WTC11 (cell line): ENCODE results near the gene APCDD1.

Experiments used
- EMX1 ChIP-seq: fragments of 250-450 bp; sonication (Bioruptor Pico); IDR thresholded peaks from 2 replicates; pipeline ENCODE4 v1.8.0; 2021; ENCODE audit warnings: mild to moderate bottlenecking
- NR3C1 ChIP-seq: sonication (generic); formaldehyde crosslinking; conservative IDR thresholded peaks from 2 replicates; pipeline ENCODE4 v1.8.1; 2023; ENCODE audit warnings: low read depth, mild to moderate bottlenecking, missing genetic modification reagents
- TEAD4 ChIP-seq: sonication (generic); formaldehyde crosslinking; IDR thresholded peaks from 2 replicates; pipeline ENCODE4 v1.8.0; 2022; ENCODE audit warnings: mild to moderate bottlenecking, missing genetic modification reagents
- ZNF263 ChIP-seq: sonication (generic); formaldehyde crosslinking; IDR thresholded peaks from 2 replicates; pipeline ENCODE4 v1.8.1; 2022; ENCODE audit warnings: low read depth, mild to moderate bottlenecking, moderate library complexity, missing genetic modification reagents
- TF ChIP-seq, protein P1 (sequence below): sonication (generic); formaldehyde crosslinking; IDR thresholded peaks from 2 replicates; pipeline ENCODE4 v1.8.1; 2023; ENCODE audit warnings: mild to moderate bottlenecking, missing genetic modification reagents, moderate library complexity
- TF ChIP-seq, protein P2 (sequence below): fragments of 200-600 bp; IDR thresholded peaks from 2 replicates; pipeline ENCODE4 v1.8.0; 2022; ENCODE audit warnings: antibody characterized with exemption
- TF ChIP-seq, protein P3 (sequence below): sonication (generic); formaldehyde crosslinking; IDR thresholded peaks from 2 replicates; pipeline ENCODE4 v1.8.0; 2023; ENCODE audit warnings: missing genetic modification reagents
- TF ChIP-seq, protein P4 (sequence below): sonication (generic); formaldehyde crosslinking; IDR thresholded peaks from 2 replicates; pipeline ENCODE4 v1.8.1; 2022; ENCODE audit warnings: mild to moderate bottlenecking, moderate library complexity, missing genetic modification reagents
- TF ChIP-seq, protein P5 (sequence below): sonication (generic); formaldehyde crosslinking; IDR thresholded peaks from 2 replicates; pipeline ENCODE4 v1.8.1; 2023; ENCODE audit warnings: mild to moderate bottlenecking, missing genetic modification reagents, borderline replicate concordance

DNA sequence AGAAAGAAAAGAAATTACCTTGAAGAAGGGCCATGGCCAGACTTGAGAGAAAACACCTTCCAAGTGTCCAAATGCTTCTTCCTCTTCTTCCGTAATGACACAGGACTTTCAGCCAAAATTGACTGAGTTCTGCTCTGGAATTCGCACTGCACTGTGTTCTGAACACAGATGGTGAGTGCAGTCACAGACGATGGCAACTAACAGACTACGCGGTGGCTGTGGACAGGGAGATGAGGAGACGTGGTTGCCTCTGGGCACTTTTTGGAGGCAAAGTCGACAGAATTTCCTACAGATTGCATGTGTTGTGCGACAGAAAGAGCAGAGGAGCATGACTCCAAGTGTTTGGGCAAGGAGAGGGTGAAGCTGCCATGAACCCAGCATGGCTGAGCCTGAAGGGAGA lies 67.1 kb downstream of the APCDD1 start:
- TF ChIP-seq, protein P1, sequence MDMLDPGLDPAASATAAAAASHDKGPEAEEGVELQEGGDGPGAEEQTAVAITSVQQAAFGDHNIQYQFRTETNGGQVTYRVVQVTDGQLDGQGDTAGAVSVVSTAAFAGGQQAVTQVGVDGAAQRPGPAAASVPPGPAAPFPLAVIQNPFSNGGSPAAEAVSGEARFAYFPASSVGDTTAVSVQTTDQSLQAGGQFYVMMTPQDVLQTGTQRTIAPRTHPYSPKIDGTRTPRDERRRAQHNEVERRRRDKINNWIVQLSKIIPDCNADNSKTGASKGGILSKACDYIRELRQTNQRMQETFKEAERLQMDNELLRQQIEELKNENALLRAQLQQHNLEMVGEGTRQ = no peak
- no peak for TF ChIP-seq TEAD4 (CRISPR knock-in tag)
- TF ChIP-seq, protein P2, sequence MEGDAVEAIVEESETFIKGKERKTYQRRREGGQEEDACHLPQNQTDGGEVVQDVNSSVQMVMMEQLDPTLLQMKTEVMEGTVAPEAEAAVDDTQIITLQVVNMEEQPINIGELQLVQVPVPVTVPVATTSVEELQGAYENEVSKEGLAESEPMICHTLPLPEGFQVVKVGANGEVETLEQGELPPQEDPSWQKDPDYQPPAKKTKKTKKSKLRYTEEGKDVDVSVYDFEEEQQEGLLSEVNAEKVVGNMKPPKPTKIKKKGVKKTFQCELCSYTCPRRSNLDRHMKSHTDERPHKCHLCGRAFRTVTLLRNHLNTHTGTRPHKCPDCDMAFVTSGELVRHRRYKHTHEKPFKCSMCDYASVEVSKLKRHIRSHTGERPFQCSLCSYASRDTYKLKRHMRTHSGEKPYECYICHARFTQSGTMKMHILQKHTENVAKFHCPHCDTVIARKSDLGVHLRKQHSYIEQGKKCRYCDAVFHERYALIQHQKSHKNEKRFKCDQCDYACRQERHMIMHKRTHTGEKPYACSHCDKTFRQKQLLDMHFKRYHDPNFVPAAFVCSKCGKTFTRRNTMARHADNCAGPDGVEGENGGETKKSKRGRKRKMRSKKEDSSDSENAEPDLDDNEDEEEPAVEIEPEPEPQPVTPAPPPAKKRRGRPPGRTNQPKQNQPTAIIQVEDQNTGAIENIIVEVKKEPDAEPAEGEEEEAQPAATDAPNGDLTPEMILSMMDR = no peak
- TF ChIP-seq, protein P3, sequence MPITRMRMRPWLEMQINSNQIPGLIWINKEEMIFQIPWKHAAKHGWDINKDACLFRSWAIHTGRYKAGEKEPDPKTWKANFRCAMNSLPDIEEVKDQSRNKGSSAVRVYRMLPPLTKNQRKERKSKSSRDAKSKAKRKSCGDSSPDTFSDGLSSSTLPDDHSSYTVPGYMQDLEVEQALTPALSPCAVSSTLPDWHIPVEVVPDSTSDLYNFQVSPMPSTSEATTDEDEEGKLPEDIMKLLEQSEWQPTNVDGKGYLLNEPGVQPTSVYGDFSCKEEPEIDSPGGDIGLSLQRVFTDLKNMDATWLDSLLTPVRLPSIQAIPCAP (CRISPR knock-in tag) = no peak
- TF ChIP-seq, protein P4, sequence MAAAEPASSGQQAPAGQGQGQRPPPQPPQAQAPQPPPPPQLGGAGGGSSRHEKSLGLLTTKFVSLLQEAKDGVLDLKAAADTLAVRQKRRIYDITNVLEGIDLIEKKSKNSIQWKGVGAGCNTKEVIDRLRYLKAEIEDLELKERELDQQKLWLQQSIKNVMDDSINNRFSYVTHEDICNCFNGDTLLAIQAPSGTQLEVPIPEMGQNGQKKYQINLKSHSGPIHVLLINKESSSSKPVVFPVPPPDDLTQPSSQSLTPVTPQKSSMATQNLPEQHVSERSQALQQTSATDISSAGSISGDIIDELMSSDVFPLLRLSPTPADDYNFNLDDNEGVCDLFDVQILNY (CRISPR knock-in tag) = no peak
- no peak for TF ChIP-seq ZNF263 (CRISPR knock-in tag)
- TF ChIP-seq, protein P5, sequence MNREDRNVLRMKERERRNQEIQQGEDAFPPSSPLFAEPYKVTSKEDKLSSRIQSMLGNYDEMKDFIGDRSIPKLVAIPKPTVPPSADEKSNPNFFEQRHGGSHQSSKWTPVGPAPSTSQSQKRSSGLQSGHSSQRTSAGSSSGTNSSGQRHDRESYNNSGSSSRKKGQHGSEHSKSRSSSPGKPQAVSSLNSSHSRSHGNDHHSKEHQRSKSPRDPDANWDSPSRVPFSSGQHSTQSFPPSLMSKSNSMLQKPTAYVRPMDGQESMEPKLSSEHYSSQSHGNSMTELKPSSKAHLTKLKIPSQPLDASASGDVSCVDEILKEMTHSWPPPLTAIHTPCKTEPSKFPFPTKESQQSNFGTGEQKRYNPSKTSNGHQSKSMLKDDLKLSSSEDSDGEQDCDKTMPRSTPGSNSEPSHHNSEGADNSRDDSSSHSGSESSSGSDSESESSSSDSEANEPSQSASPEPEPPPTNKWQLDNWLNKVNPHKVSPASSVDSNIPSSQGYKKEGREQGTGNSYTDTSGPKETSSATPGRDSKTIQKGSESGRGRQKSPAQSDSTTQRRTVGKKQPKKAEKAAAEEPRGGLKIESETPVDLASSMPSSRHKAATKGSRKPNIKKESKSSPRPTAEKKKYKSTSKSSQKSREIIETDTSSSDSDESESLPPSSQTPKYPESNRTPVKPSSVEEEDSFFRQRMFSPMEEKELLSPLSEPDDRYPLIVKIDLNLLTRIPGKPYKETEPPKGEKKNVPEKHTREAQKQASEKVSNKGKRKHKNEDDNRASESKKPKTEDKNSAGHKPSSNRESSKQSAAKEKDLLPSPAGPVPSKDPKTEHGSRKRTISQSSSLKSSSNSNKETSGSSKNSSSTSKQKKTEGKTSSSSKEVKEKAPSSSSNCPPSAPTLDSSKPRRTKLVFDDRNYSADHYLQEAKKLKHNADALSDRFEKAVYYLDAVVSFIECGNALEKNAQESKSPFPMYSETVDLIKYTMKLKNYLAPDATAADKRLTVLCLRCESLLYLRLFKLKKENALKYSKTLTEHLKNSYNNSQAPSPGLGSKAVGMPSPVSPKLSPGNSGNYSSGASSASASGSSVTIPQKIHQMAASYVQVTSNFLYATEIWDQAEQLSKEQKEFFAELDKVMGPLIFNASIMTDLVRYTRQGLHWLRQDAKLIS (CRISPR knock-in tag) = no peak
- TF ChIP-seq NR3C1 (CRISPR knock-in tag) = no peak
- TF ChIP-seq EMX1 (CRISPR knock-in tag) = no peak
